CD14-positive monocyte (primary cell): Measurements from ENCODE around the gene TUT1. TPM values are rescaled to one million over a fixed set of nuclear protein-coding genes. Genes with fewer than 3 reads are reported as not detected.
A peak's percentile ranks its signal among the peaks of the same experiment; 100 is the strongest.

Source experiments
- DNase-seq, 3 donors: peaks; one replicate each; pipeline ENCODE4 v3.0.0-alpha.2; 2011 to 2022
- H2AFZ ChIP-seq: 2 replicates; pipeline ENCODE4 v1.6.0; 2012; ENCODE audit warnings: mild to moderate bottlenecking, low read depth, low read length, inconsistent platforms; ENCODE audit not compliant: insufficient read depth, poor library complexity, severe bottlenecking
- H3K27ac ChIP-seq, 2 donors: 1 replicate in 1 of 2; 2 replicates in 1 of 2; pipeline ENCODE4 v1.5.1; 2012 to 2013; ENCODE audit warnings: low read length in 2 of 2, control low read depth in 1 of 2, inconsistent platforms in 1 of 2, low read depth in 1 of 2, mild to moderate bottlenecking in 1 of 2
- H3K27me3 ChIP-seq, 2 donors: one replicate each; pipeline versions ENCODE4 v1.6.0 to v1.6.1; 2011 to 2013; ENCODE audit warnings: low read length in 2 of 2; ENCODE audit not compliant: control insufficient read depth in 2 of 2, insufficient read depth in 2 of 2
- H3K36me3 ChIP-seq, 2 donors: replicated peaks in 1 of 2; 1 replicate in 1 of 2; 2 replicates in 1 of 2; pipeline versions ENCODE4 v1.5.1 to v1.6.1; 2012 to 2013; ENCODE audit warnings: low read length in 2 of 2, control low read depth in 1 of 2, inconsistent platforms in 1 of 2, mild to moderate bottlenecking in 1 of 2; ENCODE audit not compliant: insufficient read depth in 2 of 2, control insufficient read depth in 1 of 2
- H3K4me1 ChIP-seq, 2 donors: 1 replicate in 1 of 2; 2 replicates in 1 of 2; pipeline versions ENCODE4 v1.5.1 to v1.6.1; 2012 to 2013; ENCODE audit warnings: low read length in 2 of 2, control low read depth in 1 of 2, inconsistent platforms in 1 of 2, mild to moderate bottlenecking in 1 of 2, moderate library complexity in 1 of 2; ENCODE audit not compliant: insufficient read depth in 2 of 2, control insufficient read depth in 1 of 2
- H3K4me2 ChIP-seq: replicated peaks from 2 replicates; pipeline ENCODE3; 2012; ENCODE audit warnings: low read length, moderate library complexity, mild to moderate bottlenecking; ENCODE audit not compliant: poor library complexity, severe bottlenecking; ENCODE audit errors: extremely low read depth
- H3K4me3 ChIP-seq, 3 experiments: fragments of 200-600 bp in 1 of 3; sonication (generic) in 1 of 3; replicated peaks in 1 of 3; 1 replicate in 2 of 3; 2 replicates in 1 of 3; pipeline ENCODE4 v1.5.1; 2011 to 2013; ENCODE audit warnings: low read length in 3 of 3, mild to moderate bottlenecking in 3 of 3, control low read depth in 2 of 3, low read depth in 2 of 3, inconsistent platforms in 1 of 3, moderate library complexity in 1 of 3
- H3K79me2 ChIP-seq: 2 replicates; pipeline ENCODE4 v1.6.0; 2012; ENCODE audit warnings: mild to moderate bottlenecking, control low read depth, inconsistent platforms, low read length, moderate library complexity; ENCODE audit not compliant: insufficient read depth
- H3K9ac ChIP-seq: 2 replicates; pipeline ENCODE4 v1.6.0; 2017; ENCODE audit warnings: low read length, mild to moderate bottlenecking; ENCODE audit not compliant: insufficient read depth, poor library complexity, severe bottlenecking
- H3K9me3 ChIP-seq, 2 donors: replicated peaks in 1 of 2; 1 replicate in 1 of 2; 2 replicates in 1 of 2; pipeline versions ENCODE4 v1.5.1 to v1.6.1; 2012 to 2013; ENCODE audit warnings: low read length in 2 of 2, control low read depth in 1 of 2; ENCODE audit not compliant: control insufficient read depth in 1 of 2, insufficient read depth in 1 of 2
- H4K20me1 ChIP-seq: 2 replicates; pipeline ENCODE4 v1.6.0; 2012; ENCODE audit warnings: mild to moderate bottlenecking, low read length, control low read depth, moderate library complexity; ENCODE audit not compliant: insufficient read depth
- H3K27ac Mint-ChIP-seq, 7 donors: one replicate each; pipeline ENCODE4 v1.8.0; 2020; ENCODE audit warnings: mild to moderate bottlenecking in 7 of 7, mixed read lengths in 7 of 7, moderate library complexity in 6 of 7, inconsistent platforms in 2 of 7
- H3K27me3 Mint-ChIP-seq, 3 donors: one replicate each; pipeline ENCODE4 v1.8.0; 2021 to 2022; ENCODE audit warnings: low read depth in 3 of 3, mild to moderate bottlenecking in 3 of 3, mixed read lengths in 3 of 3, moderate library complexity in 3 of 3, inconsistent platforms in 1 of 3
- H3K36me3 Mint-ChIP-seq, 2 donors: one replicate each; pipeline ENCODE4 v1.8.0; 2020; ENCODE audit warnings: mixed read lengths in 2 of 2, inconsistent platforms in 1 of 2, mild to moderate bottlenecking in 1 of 2
- H3K4me1 Mint-ChIP-seq: one replicate; pipeline ENCODE4 v1.8.0; 2020; ENCODE audit warnings: mild to moderate bottlenecking, mixed read lengths
- H3K4me3 Mint-ChIP-seq, 2 donors: one replicate each; pipeline ENCODE4 v1.8.0; 2020; ENCODE audit warnings: mild to moderate bottlenecking in 2 of 2, mixed read lengths in 2 of 2, moderate library complexity in 1 of 2
- H3K9me3 Mint-ChIP-seq, 7 donors: one replicate each; pipeline ENCODE4 v1.8.0; 2020 to 2022; ENCODE audit warnings: mixed read lengths in 7 of 7, mild to moderate bottlenecking in 6 of 7, moderate library complexity in 6 of 7, inconsistent platforms in 2 of 7
- WGBS: methylation state at CpG from one replicate; pipeline ENCODE4 v1.1.5; 2013; ENCODE audit warnings: missing lambda C conversion rate; ENCODE audit not compliant: insufficient coverage; 5-methylcytosine and 5-hydroxymethylcytosine counted together
- intact Hi-C, 2 donors: fragments of 100-400 bp; cut with micrococcal nuclease; formaldehyde crosslinking; loops; one replicate each; pipeline versions ENCODE4 v1.15.0 to v1.15.1; 2023
- polyA plus RNA-seq, 3 donors: library from polyadenylated mRNA; depleted of rRNA in 1 of 3; unstranded in 2 of 3; stranded (reverse) in 1 of 3; fragments of 300-500 nt in 2 of 3; fragments of >200 nt in 1 of 3; fragmentation: Illumina TruSeq in 2 of 3; gene quantifications; 1 replicate in 2 of 3; 2 replicates in 1 of 3; pipeline ENCODE4 v1.2.3, GENCODE V29; 2012 to 2021
- TF ChIP-seq, protein P1 (sequence below): fragments of 200-600 bp; IDR thresholded peaks from one replicate; pipeline ENCODE4 v1.8.0; 2022; ENCODE audit warnings: antibody characterized with exemption, mild to moderate bottlenecking

Gene TUT1
- polyA plus RNA-seq, 3 donors: 1.8 to 16.3 (median 2.1) TPM

DNA sequence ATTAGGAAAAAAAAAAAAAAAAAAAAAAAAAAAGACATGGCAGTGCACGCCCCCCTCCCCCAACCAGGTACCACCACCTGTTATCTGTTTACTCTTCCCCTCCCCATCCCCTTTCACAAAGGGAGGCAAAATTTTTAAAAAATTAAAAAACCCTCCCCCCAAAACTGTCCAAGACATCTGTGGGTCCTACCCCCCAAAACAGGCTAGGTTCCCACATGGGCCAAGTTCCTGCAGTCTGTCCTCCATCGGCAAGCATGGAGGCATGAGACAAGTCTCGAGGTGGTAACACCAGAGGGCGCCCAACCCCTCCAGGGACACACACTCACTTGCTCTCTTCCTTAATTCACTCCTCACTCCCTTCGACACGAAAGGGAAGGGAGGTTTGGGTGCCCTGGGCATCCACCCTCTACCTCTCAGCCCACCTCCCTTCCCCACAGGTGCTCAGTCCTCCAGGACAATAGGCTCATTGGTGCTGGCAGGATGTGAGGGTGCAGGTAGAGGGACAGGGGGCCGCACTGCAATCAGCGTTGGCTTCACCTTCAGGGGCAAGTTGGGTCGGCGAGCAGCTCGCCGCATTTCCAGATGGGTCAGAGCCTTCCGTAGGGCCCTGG, 2.2 kb upstream of the TUT1 start:
- H3K4me3 Mint-ChIP-seq: peak overlapping the region; percentile 24 to 51
- DNase-seq: peak; percentile 84 to 88 (median 85)
- H3K4me1 Mint-ChIP-seq: peaks cover 48% of the 10 kb centered on the region
- no peak overlapping the region for H3K9ac ChIP-seq
- no peaks in the 10 kb centered on the region for H3K9me3 ChIP-seq
- H3K27ac Mint-ChIP-seq: peak overlapping the region; percentile 48 to 99 (median 87)
- H3K9me3 Mint-ChIP-seq: peaks cover 0 to 2% (median 0%) of the 10 kb centered on the region in 7 donors
- peaks cover 36% of the 10 kb centered on the region for H3K79me2 ChIP-seq
- H3K4me1 ChIP-seq: peaks cover 32 to 53% of the 10 kb centered on the region in 2 donors
- peaks cover 44% of the 10 kb centered on the region for H4K20me1 ChIP-seq
- H3K4me3 ChIP-seq: peak overlapping the region in 1 of 3 experiments; percentile 98
- peaks cover 51 to 58% of the 10 kb centered on the region in 2 donors for H3K36me3 ChIP-seq
- H3K27ac ChIP-seq: peak overlapping the region in 1 of 2 donors; percentile 37
- TF ChIP-seq, protein P1, sequence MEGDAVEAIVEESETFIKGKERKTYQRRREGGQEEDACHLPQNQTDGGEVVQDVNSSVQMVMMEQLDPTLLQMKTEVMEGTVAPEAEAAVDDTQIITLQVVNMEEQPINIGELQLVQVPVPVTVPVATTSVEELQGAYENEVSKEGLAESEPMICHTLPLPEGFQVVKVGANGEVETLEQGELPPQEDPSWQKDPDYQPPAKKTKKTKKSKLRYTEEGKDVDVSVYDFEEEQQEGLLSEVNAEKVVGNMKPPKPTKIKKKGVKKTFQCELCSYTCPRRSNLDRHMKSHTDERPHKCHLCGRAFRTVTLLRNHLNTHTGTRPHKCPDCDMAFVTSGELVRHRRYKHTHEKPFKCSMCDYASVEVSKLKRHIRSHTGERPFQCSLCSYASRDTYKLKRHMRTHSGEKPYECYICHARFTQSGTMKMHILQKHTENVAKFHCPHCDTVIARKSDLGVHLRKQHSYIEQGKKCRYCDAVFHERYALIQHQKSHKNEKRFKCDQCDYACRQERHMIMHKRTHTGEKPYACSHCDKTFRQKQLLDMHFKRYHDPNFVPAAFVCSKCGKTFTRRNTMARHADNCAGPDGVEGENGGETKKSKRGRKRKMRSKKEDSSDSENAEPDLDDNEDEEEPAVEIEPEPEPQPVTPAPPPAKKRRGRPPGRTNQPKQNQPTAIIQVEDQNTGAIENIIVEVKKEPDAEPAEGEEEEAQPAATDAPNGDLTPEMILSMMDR: peak; percentile 77
- no peak overlapping the region for H3K4me2 ChIP-seq
- 67% methylated on average over 7 of the region's 13 CpGs for WGBS
- H3K27me3 Mint-ChIP-seq: peaks cover 0 to 2% (median 0%) of the 10 kb centered on the region in 3 donors
- H3K27me3 ChIP-seq: no peaks in the 10 kb centered on the region
- no peak overlapping the region for H2AFZ ChIP-seq
- intact Hi-C loops: loop anchor here (5.0 to 10.0 kb wide), 4 partner anchors 59 to 271 kb away; partner anchors contain the start of genes BSCL2 (in 2 of the 2), GNG3 (in 2 of the 2), INTS5 (in 1 of the 2) and TMEM179B (in 1 of the 2)
- H3K36me3 Mint-ChIP-seq: peaks cover 56 to 64% of the 10 kb centered on the region in 2 donors

DNA sequence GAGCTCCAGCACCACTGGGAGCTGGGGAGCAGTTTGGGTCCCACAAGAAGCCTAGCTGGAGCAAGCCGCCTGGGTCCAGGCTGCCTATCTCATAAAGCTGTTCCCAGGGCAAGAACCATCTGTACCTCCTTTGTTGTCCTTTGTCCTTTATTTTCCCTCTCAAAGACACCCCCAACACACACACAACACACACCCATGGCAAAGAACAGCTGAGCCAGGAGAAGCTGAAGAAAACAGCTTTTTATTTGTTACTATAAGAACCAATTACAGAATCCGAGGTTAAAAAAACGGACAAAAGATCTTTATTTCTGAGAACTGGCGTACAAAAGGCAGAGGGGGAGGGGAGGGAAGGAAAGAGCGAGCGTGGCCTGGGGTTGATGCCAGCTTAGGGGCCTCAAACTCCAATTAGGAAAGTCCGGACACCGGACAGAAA, 1.7 kb upstream of the TUT1 start:
- H3K36me3 ChIP-seq: peaks cover 49 to 56% of the 10 kb centered on the region in 2 donors
- 81% methylated on average over 4 of the region's 8 CpGs for WGBS
- peak overlapping the region; percentile 91 to 96 for H3K27ac ChIP-seq
- H3K4me1 ChIP-seq: peaks cover 31 to 50% of the 10 kb centered on the region in 2 donors
- intact Hi-C loops: loop anchor here (5.0 to 10.0 kb wide), 4 partner anchors 59 to 272 kb away; partner anchors contain the start of genes BSCL2 (in 2 of the 2), GNG3 (in 2 of the 2), INTS5 (in 1 of the 2) and TMEM179B (in 1 of the 2)
- peak overlapping the region in 1 of 3 experiments; percentile 98 for H3K4me3 ChIP-seq
- Mint-ChIP-seq H3K9me3 (peaks cover 0 to 2% (median 0%) of the 10 kb centered on the region in 7 donors), H3K27me3 (peaks cover 0 to 2% (median 0%) of the 10 kb centered on the region in 3 donors), H3K4me1 (peaks cover 43% of the 10 kb centered on the region), H3K27ac (peak overlapping the region in 6 of 7 donors; percentile 95 to 99 (median 98)), H3K4me3 (no peak overlapping the region), H3K36me3 (peaks cover 54 to 64% of the 10 kb centered on the region in 2 donors)
- H3K27me3 ChIP-seq: no peaks in the 10 kb centered on the region
- TF ChIP-seq, protein P1: no peak
- no peak overlapping the region for H2AFZ ChIP-seq
- H3K9ac ChIP-seq: no peak overlapping the region
- H3K9me3 ChIP-seq: no peaks in the 10 kb centered on the region
- peaks cover 39% of the 10 kb centered on the region for H4K20me1 ChIP-seq
- peak overlapping the region; percentile 90 for H3K4me2 ChIP-seq
- peaks cover 31% of the 10 kb centered on the region for H3K79me2 ChIP-seq
- no peak for DNase-seq
